Lower lobe of right lung (tissue), 2 donors: ENCODE data around the gene SHLD1. TPM values are rescaled to one million over a fixed set of nuclear protein-coding genes. Genes with fewer than 3 reads are reported as not detected.

Source experiments
- ATAC-seq, 2 donors: fragments of 200-7000 bp; cut with Tn5 transposase; one replicate each; pipeline ENCODE4 v1.9.1; 2020 to 2022; ENCODE audit warnings: mild to moderate bottlenecking in 2 of 2, moderate library complexity in 2 of 2
- DNase-seq: peaks from one replicate; pipeline ENCODE4 v3.0.0-alpha.2; 2020
- H3K27ac ChIP-seq: fragments of 200-600 bp; one replicate; pipeline ENCODE4 v1.8.0; 2022
- H3K27me3 ChIP-seq: fragments of 200-600 bp; one replicate; pipeline ENCODE4 v1.8.0; 2022; ENCODE audit warnings: low read depth
- H3K36me3 ChIP-seq: fragments of 200-600 bp; one replicate; pipeline ENCODE4 v1.8.0; 2022; ENCODE audit warnings: mild to moderate bottlenecking
- H3K4me1 ChIP-seq: fragments of 200-600 bp; one replicate; pipeline ENCODE4 v1.8.0; 2022
- H3K4me3 ChIP-seq: fragments of 200-600 bp; one replicate; pipeline ENCODE4 v1.8.0; 2022; ENCODE audit warnings: mild to moderate bottlenecking
- H3K9me3 ChIP-seq: fragments of 200-600 bp; one replicate; pipeline ENCODE4 v1.8.0; 2022
- intact Hi-C: fragments of 100-400 bp; cut with DNase I; formaldehyde crosslinking; loops from one replicate; pipeline ENCODE4 v1.11.0; 2022
- total RNA-seq: library from RNA; stranded (reverse); fragmentation: NEBNext Ultra II Directional; extraction: Animal tissue kit (Norgen Biotek cat#: 25700); gene quantifications from one replicate; pipeline ENCODE4 v1.2.1, GENCODE V29; 2021
- TF ChIP-seq, protein P1 (sequence below): fragments of 200-600 bp; IDR thresholded peaks from one replicate; pipeline ENCODE4 v1.8.0; 2022; ENCODE audit warnings: antibody characterized with exemption, mild to moderate bottlenecking
- donor health status: DM: no; HTN: yes; CAD: no; lungs with severe emphysema.

Gene SHLD1
- total RNA-seq, 1 donor from 2014 or later = 6.0 TPM

DNA sequence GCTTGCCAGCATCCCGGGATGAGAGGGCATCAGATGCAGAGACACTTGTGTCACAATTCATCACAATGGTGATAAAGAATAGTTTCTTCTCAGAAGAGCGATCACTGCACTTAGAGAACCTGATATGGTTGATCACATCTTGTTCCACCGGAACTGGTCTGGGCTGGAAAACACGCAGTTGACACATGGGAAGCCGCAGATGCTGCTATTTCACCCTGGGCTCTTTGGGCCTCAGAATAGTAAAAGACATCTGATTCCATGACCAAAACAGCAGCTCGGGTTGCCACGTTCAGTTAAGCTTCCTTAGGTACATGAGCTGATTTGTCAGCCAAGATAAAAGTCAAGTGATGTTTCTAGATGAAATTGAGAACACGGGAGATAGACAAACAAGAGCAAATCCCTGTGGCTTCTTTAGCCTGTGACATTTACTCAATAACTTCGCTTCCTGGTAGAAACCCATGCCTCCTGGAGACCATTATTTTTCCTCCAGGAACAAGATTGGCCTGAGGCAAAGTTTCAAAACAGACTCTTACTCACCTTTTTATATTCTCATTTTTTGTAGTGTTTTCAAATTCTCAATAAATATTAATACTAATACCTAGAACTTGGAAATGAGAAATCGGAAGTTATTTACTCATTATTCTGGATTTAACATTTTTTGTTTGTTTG lies 140.7 kb downstream of the SHLD1 start:
- DNase-seq = no peak
- Histone ChIP-seq H3K27ac (no peak overlapping the region), H3K27me3 (no peaks in the 10 kb centered on the region), H3K9me3 (no peaks in the 10 kb centered on the region), H3K36me3 (no peaks in the 10 kb centered on the region), H3K4me1 (no peaks in the 10 kb centered on the region), H3K4me3 (no peak overlapping the region)
- TF ChIP-seq, protein P1, sequence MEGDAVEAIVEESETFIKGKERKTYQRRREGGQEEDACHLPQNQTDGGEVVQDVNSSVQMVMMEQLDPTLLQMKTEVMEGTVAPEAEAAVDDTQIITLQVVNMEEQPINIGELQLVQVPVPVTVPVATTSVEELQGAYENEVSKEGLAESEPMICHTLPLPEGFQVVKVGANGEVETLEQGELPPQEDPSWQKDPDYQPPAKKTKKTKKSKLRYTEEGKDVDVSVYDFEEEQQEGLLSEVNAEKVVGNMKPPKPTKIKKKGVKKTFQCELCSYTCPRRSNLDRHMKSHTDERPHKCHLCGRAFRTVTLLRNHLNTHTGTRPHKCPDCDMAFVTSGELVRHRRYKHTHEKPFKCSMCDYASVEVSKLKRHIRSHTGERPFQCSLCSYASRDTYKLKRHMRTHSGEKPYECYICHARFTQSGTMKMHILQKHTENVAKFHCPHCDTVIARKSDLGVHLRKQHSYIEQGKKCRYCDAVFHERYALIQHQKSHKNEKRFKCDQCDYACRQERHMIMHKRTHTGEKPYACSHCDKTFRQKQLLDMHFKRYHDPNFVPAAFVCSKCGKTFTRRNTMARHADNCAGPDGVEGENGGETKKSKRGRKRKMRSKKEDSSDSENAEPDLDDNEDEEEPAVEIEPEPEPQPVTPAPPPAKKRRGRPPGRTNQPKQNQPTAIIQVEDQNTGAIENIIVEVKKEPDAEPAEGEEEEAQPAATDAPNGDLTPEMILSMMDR = no peak
- intact Hi-C loops = no loop called here
- ATAC-seq = no peak

DNA sequence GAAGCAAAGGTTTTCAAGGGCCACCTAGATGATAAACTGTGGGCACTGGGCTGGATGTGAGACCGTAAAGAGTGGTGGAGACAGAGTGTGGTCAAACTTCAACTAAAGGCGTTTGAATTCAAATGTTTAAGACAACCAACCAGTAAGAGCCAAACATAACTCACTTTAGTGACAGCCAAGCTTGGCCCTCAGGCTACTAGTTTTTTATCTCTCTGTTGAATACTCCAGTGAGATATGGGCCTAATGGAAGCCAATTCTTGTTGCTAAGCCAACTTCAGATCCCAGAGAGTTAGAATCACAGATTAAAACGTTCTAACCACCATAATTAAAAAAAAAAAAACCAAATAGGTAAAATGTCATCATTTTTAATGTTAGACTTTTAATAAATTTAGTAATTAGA lies 142.9 kb downstream of the SHLD1 start:
- Histone ChIP-seq H3K9me3 (no peaks in the 10 kb centered on the region), H3K4me1 (no peaks in the 10 kb centered on the region), H3K27ac (no peak overlapping the region), H3K4me3 (no peak overlapping the region), H3K27me3 (no peaks in the 10 kb centered on the region), H3K36me3 (no peaks in the 10 kb centered on the region)
- ATAC-seq (no peak), DNase-seq (no peak)
- TF ChIP-seq, protein P1 = no peak
- intact Hi-C loops = no loop called here

DNA sequence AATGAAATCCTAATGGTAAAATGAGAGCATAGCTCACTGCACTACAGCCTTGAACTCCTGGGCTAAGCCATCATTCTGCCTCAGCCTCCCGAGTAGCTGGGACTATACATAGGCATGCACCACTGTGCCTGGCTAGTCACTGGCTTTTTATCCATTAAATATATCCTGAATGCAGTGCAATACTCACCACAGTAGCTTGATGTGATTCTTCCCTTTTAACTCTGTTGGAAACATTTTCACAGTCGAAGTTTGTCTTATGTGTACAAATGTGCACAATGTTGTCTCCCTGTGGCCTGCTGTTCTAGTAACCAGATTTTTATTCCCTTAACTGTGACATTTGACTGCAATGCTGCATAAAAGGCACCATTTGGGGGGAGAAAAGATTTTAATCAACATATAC lies 143.4 kb downstream of the SHLD1 start:
- no peaks in the 10 kb centered on the region for H3K9me3 ChIP-seq
- no peak overlapping the region for H3K4me3 ChIP-seq
- H3K36me3 ChIP-seq = no peaks in the 10 kb centered on the region
- no peak overlapping the region for H3K27ac ChIP-seq
- intact Hi-C loops = no loop called here
- TF ChIP-seq, protein P1 = no peak
- DNase-seq (no peak), ATAC-seq (no peak)
- no peaks in the 10 kb centered on the region for H3K27me3 ChIP-seq
- no peaks in the 10 kb centered on the region for H3K4me1 ChIP-seq

DNA sequence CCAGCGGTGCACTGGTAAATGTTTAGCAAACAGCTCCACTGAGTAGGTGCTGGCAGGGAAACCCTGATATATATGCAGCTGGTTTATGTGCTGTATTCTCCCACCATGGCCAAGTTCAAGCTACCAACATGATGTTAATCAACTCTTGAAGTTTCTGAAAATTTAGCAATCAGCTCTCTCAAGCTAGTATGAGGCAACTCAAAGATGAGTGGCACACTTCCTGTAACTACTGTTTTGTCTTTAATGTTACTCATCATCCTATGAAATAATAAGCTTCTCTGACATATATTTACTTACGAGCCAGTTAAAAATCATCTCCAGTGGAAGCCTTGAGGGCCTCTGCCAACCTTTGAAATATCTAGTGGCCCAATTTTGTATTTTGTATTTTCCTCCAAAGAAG lies 145.4 kb downstream of the SHLD1 start:
- TF ChIP-seq, protein P1 = no peak
- intact Hi-C loops = no loop called here

GRCh38 chr20:5899444-5899843 lies 149.2 kb downstream of the SHLD1 start:
- TF ChIP-seq, protein P1 = no peak
- no peak for ATAC-seq
- no peak overlapping the region for H3K4me3 ChIP-seq
- no peak for DNase-seq
- H3K4me1 ChIP-seq = no peaks in the 10 kb centered on the region
- H3K27ac ChIP-seq = no peak overlapping the region
- no peaks in the 10 kb centered on the region for H3K27me3 ChIP-seq
- no peaks in the 10 kb centered on the region for H3K9me3 ChIP-seq
- no peaks in the 10 kb centered on the region for H3K36me3 ChIP-seq
- intact Hi-C loops = no loop called here

More for the DNA sequence above, 145.4 kb downstream of the SHLD1 start:
- ATAC-seq = no peak
- H3K27me3 ChIP-seq = no peaks in the 10 kb centered on the region
- DNase-seq = no peak
- no peak overlapping the region for H3K4me3 ChIP-seq
- H3K4me1 ChIP-seq = no peaks in the 10 kb centered on the region
- H3K27ac ChIP-seq = no peak overlapping the region
- no peaks in the 10 kb centered on the region for H3K36me3 ChIP-seq
- H3K9me3 ChIP-seq = no peaks in the 10 kb centered on the region
